ENCODE data around the gene TREML4. TPM values are rescaled to one million over a fixed set of nuclear protein-coding genes. Genes with fewer than 3 reads are reported as not detected.
"Not testable (repeated sequence)": the region's sequence is repeated elsewhere in the genome, so short reads cannot be mapped to it uniquely, and the experiment has no call there.

Gene TREML4
- total RNA-seq, 2 donors from 2014 or later = not detected

- Histone ChIP-seq H3K4me1 (no peaks in the 10 kb centered on the region), H3K36me3 (no peaks in the 10 kb centered on the region), H3K27me3 (no peaks in the 10 kb centered on the region), H3K4me3 (no peak overlapping the region), H3K9ac (ENCODE audit: low read depth in 2 of 2, low read length in 2 of 2) (no peak overlapping the region), H3K9me3 (no peaks in the 10 kb centered on the region), H3K27ac (no peak overlapping the region)
- intact Hi-C loops (cut with DNase I) = no loop called here
- TF ChIP-seq CTCF (IDR thresholded peaks at IDR 0.05) = no peak
- DNase-seq = no peak
Measured at GRCh38 chr6:41186031-41186562, 42.1 kb upstream of the TREML4 start.

- intact Hi-C loops (cut with DNase I) = no loop called here
- Histone ChIP-seq H3K27ac (no peak overlapping the region), H3K9ac (ENCODE audit: low read depth in 2 of 2, low read length in 2 of 2) (no peak overlapping the region)
Measured at GRCh38 chr6:41187924-41188886, 39.9 kb upstream of the TREML4 start.

GRCh38 chr6:41189046-41189445, 39.1 kb upstream of the TREML4 start:
- DNase-seq; H3K27ac ChIP-seq; intact Hi-C loops (cut with DNase I); H3K9ac ChIP-seq (ENCODE audit: low read depth in 2 of 2, low read length in 2 of 2); H3K4me1 ChIP-seq; H3K36me3 ChIP-seq; H3K9me3 ChIP-seq; H3K4me3 ChIP-seq; H3K27me3 ChIP-seq: not testable (repeated sequence)

More at GRCh38 chr6:41187924-41188886, 39.9 kb upstream of the TREML4 start:
- no peak for TF ChIP-seq CTCF (IDR thresholded peaks at IDR 0.05)
- Histone ChIP-seq H3K4me1 (no peaks in the 10 kb centered on the region), H3K9me3 (no peaks in the 10 kb centered on the region), H3K4me3 (no peak overlapping the region), H3K27me3 (no peaks in the 10 kb centered on the region), H3K36me3 (no peaks in the 10 kb centered on the region)
- DNase-seq = no peak

- intact Hi-C loops (cut with DNase I) = no loop called here
- H3K36me3 ChIP-seq = no peaks in the 10 kb centered on the region
- no peak overlapping the region for H3K9ac ChIP-seq (ENCODE audit: low read depth in 2 of 2, low read length in 2 of 2)
- no peaks in the 10 kb centered on the region for H3K27me3 ChIP-seq
- H3K27ac ChIP-seq = no peak overlapping the region
- TF ChIP-seq CTCF (IDR thresholded peaks at IDR 0.05) = no peak
- no peaks in the 10 kb centered on the region for H3K9me3 ChIP-seq
- no peaks in the 10 kb centered on the region for H3K4me1 ChIP-seq
- no peak overlapping the region for H3K4me3 ChIP-seq
- no peak for DNase-seq
Measured at GRCh38 chr6:41189967-41190366, 38.2 kb upstream of the TREML4 start.

- Histone ChIP-seq H3K4me1 (no peaks in the 10 kb centered on the region), H3K9ac (ENCODE audit: low read depth in 2 of 2, low read length in 2 of 2) (no peak overlapping the region), H3K27ac (no peak overlapping the region), H3K27me3 (no peaks in the 10 kb centered on the region), H3K36me3 (no peaks in the 10 kb centered on the region), H3K9me3 (no peaks in the 10 kb centered on the region), H3K4me3 (no peak overlapping the region)
- TF ChIP-seq CTCF (IDR thresholded peaks at IDR 0.05) = no peak
- no peak for DNase-seq
- intact Hi-C loops (cut with DNase I) = no loop called here
Measured at GRCh38 chr6:41190791-41191190, 37.4 kb upstream of the TREML4 start.

GRCh38 chr6:41191569-41191968, 36.6 kb upstream of the TREML4 start:
- TF ChIP-seq CTCF (IDR thresholded peaks at IDR 0.05) = no peak
- Histone ChIP-seq H3K27ac (no peak overlapping the region), H3K4me3 (no peak overlapping the region), H3K36me3 (no peaks in the 10 kb centered on the region), H3K9me3 (no peaks in the 10 kb centered on the region), H3K9ac (ENCODE audit: low read depth in 2 of 2, low read length in 2 of 2) (no peak overlapping the region), H3K27me3 (no peaks in the 10 kb centered on the region), H3K4me1 (no peaks in the 10 kb centered on the region)
- DNase-seq = peak; percentile 36
- intact Hi-C loops (cut with DNase I) = no loop called here

Measured in colonic mucosa (tissue), 4 donors.